Measurements from ENCODE around the gene FDXR. TPM values are rescaled to one million over a fixed set of nuclear protein-coding genes. Genes with fewer than 3 reads are reported as not detected.

FDXR gene
- total and polyA plus RNA-seq, 9 of the 15 experiments (the other 6 are each of a cell fraction or from before 2014, with no cell fraction given) = 0.89 to 70.7 (median 30.9) TPM

GRCh38 chr17:74877592-74878548 is 5.1 kb upstream of the FDXR start:
- Histone ChIP-seq H3K4me2 (ENCODE audit: insufficient read depth, low read length) (peak overlapping the region; percentile 53), H3K9me1 (ENCODE audit: control insufficient read depth, insufficient read depth, low read length) (no peaks in the 10 kb centered on the region), H3K9ac (ENCODE audit: insufficient read depth in 1 of 2, low read depth in 2 of 2, low read length in 2 of 2) (peak overlapping the region; percentile 40 to 88), H3K27me3 (ENCODE audit: control insufficient read depth in 2 of 2, insufficient read depth in 2 of 2, low read length in 2 of 2) (no peaks in the 10 kb centered on the region), H3K27ac (ENCODE audit: extremely low read depth, low read depth, low read length) (peak overlapping the region; percentile 75), H3K4me3 (no peak overlapping the region), H3K9me3 (replicated peaks; ENCODE audit: control insufficient read depth, insufficient read depth, low read depth, low read length) (no peaks in the 10 kb centered on the region), H3K79me2 (ENCODE audit: control insufficient read depth, insufficient read depth, low read length) (peaks cover 3% of the 10 kb centered on the region; the same call in 2 of the 3 replicates), H3K4me1 (replicated peaks in 1 of 2; ENCODE audit: control insufficient read depth in 2 of 2, insufficient read depth in 2 of 2, low read length in 2 of 2) (peaks cover 45 to 46% of the 10 kb centered on the region in 2 experiments), H3K36me3 (ENCODE audit: control insufficient read depth, insufficient read depth, low read length) (no peaks in the 10 kb centered on the region), H2AFZ (ENCODE audit: low read depth, low read length) (peak overlapping the region; percentile 84), H4K20me1 (replicated peaks; ENCODE audit: control insufficient read depth, insufficient read depth, low read length) (no peaks in the 10 kb centered on the region)
- FAIRE-seq (peak; percentile 77), ATAC-seq (peak; percentile 62), DNase-seq (ENCODE audit: extremely low read depth in 1 of 4, low spot score in 3 of 4) (peak; percentile 72 to 85 (median 79))
- WGBS (ENCODE audit: insufficient coverage, low coverage, missing lambda C conversion rate) = 16% methylated on average over 17 of the region's 19 CpGs
- in situ Hi-C loops (cut with MboI) = no loop called here
- ChIA-PET POLR2A (interaction anchor here (0.6 to 2.7 kb wide), 11 partner anchors 8 to 298 kb away, joined by 3 to 7 read pairs (median 3); no protein-coding TSS in a partner anchor), CTCF (ENCODE audit: low intra/inter-chr PET ratio) (no interaction called here)
- intact Hi-C loops (cut with micrococcal nuclease) = loop anchor here (10.0 kb wide), 1 partner anchor 157 kb away; no protein-coding TSS in a partner anchor
- no TSS peak for BruUV-seq (replicated peaks)
- TF ChIP-seq ZFX (CRISPR knock-in tag; IDR thresholded peaks at IDR 0.05) = peak; percentile 51; the same call in 1 of the 2 replicates
- peak; percentile 93 for TF ChIP-seq NFIC (IDR thresholded peaks at IDR 0.05)
- peak; percentile 73; the same call in 1 of the 2 replicates for TF ChIP-seq CTBP1 (IDR thresholded peaks at IDR 0.05; ENCODE audit: borderline replicate concordance)
- TF ChIP-seq KDM4B (IDR thresholded peaks at IDR 0.05; ENCODE audit: borderline replicate concordance in 2 of 2, low read depth in 1 of 2) = 0 out of 4 replicates have a peak, but pooled peaks of 1 of the 2 experiments have one; percentile 3
- TF ChIP-seq NELFE (IDR thresholded peaks at IDR 0.05; ENCODE audit: insufficient read depth, insufficient read length) = no peak
- TF ChIP-seq ZNF592 (IDR thresholded peaks at IDR 0.05) = peak; percentile 14; the same call in 1 of the 2 replicates
- TF ChIP-seq VEZF1 (CRISPR knock-in tag; IDR thresholded peaks at IDR 0.05) = 0 out of 2 replicates have a peak, but pooled peaks have one; percentile 36
- TF ChIP-seq SRF (CRISPR knock-in tag; IDR thresholded peaks at IDR 0.05) = peak in 1 of 2 experiments; percentile 47; a peak in 1 of 4 replicates
- TF ChIP-seq, protein P1, sequence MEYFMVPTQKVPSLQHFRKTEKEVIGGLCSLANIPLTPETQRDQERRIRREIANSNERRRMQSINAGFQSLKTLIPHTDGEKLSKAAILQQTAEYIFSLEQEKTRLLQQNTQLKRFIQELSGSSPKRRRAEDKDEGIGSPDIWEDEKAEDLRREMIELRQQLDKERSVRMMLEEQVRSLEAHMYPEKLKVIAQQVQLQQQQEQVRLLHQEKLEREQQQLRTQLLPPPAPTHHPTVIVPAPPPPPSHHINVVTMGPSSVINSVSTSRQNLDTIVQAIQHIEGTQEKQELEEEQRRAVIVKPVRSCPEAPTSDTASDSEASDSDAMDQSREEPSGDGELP (CRISPR knock-in tag; IDR thresholded peaks at IDR 0.05; ENCODE audit: borderline replicate concordance) = peak; percentile 61; the same call in 1 of the 2 replicates
- TF ChIP-seq RFX1 (IDR thresholded peaks at IDR 0.05) = peak; percentile 31; the same call in 1 of the 2 replicates
- peak; percentile 15 for TF ChIP-seq RBBP5 (IDR thresholded peaks at IDR 0.05; ENCODE audit: borderline replicate concordance, insufficient read depth, low read length, poor library complexity, severe bottlenecking)
- TF ChIP-seq HDGF (IDR thresholded peaks at IDR 0.05) = 0 out of 2 replicates have a peak, but pooled peaks have one; percentile 62
